ENCODE data around the gene ITGAL.

The ITGAL gene

GRCh38 chr16:30525844-30526136, 53.2 kb downstream of the ITGAL start:
- Histone ChIP-seq H3K9ac (ENCODE audit: insufficient read length) (peak overlapping the region; percentile 51), H3K36me3 (ENCODE audit: insufficient read depth, low read length) (no peaks in the 10 kb centered on the region), H3K27ac (no peak overlapping the region), H3K4me3 (peak overlapping the region; percentile 95), H3K9me3 (ENCODE audit: low read depth, low read length) (no peaks in the 10 kb centered on the region)
- DNase-seq (ENCODE audit: low read depth, low spot score): no peak
- no peak for TF ChIP-seq FOXP2 (optimal IDR thresholded peaks at IDR 0.05; ENCODE audit: control extremely low read depth, extremely low read length, insufficient read depth)
- TF ChIP-seq EZH2 (IDR thresholded peaks at IDR 0.05): no peak
- no peak for TF ChIP-seq POLR2AphosphoS5 (IDR thresholded peaks at IDR 0.05; ENCODE audit: borderline replicate concordance, low read depth, low read length)

- no peaks in the 10 kb centered on the region; the same call in 1 of the 2 replicates for H3K36me3 ChIP-seq (ENCODE audit: insufficient read depth, low read length)
- no peak for DNase-seq (ENCODE audit: low read depth, low spot score)
- peak within 1 kb of the TSS; percentile 88 for H3K27ac ChIP-seq
- TF ChIP-seq EZH2 (IDR thresholded peaks at IDR 0.05): no peak
- no peak for TF ChIP-seq FOXP2 (optimal IDR thresholded peaks at IDR 0.05; ENCODE audit: control extremely low read depth, extremely low read length, insufficient read depth)
- no peak for TF ChIP-seq POLR2AphosphoS5 (IDR thresholded peaks at IDR 0.05; ENCODE audit: borderline replicate concordance, low read depth, low read length)
- H3K4me3 ChIP-seq: peak within 1 kb of the TSS; percentile 95
- no peaks in the 10 kb centered on the region for H3K9me3 ChIP-seq (ENCODE audit: low read depth, low read length)
- peak within 1 kb of the TSS; percentile 91 for H3K9ac ChIP-seq (ENCODE audit: insufficient read length)
These were observed 53.7 kb downstream of the ITGAL start, which contains the start of gene ZNF768 for GRCh38 chr16:30526137-30526822. TSS of gene ZNF768 (minus strand) at chr16:30526566. CDS start at chr16:30526413, 153 bp downstream.

- peak overlapping the region; percentile 95 for H3K4me3 ChIP-seq
- H3K27ac ChIP-seq: peak overlapping the region; percentile 88
- TF ChIP-seq POLR2AphosphoS5 (IDR thresholded peaks at IDR 0.05; ENCODE audit: borderline replicate concordance, low read depth, low read length) (peak; percentile 83), EZH2 (IDR thresholded peaks at IDR 0.05) (no peak)
- H3K9me3 ChIP-seq (ENCODE audit: low read depth, low read length): no peaks in the 10 kb centered on the region
- DNase-seq (ENCODE audit: low read depth, low spot score): no peak
- H3K36me3 ChIP-seq (ENCODE audit: insufficient read depth, low read length): no peaks in the 10 kb centered on the region; the same call in 1 of the 2 replicates
- peak overlapping the region; percentile 91 for H3K9ac ChIP-seq (ENCODE audit: insufficient read length)
These were observed 54.5 kb downstream of the ITGAL start for GRCh38 chr16:30526823-30527634.

GRCh38 chr16:30527635-30528178, 55.2 kb downstream of the ITGAL start:
- H3K27ac ChIP-seq: peak overlapping the region; percentile 74
- no peak for DNase-seq (ENCODE audit: low read depth, low spot score)
- H3K36me3 ChIP-seq (ENCODE audit: insufficient read depth, low read length): peaks cover 6% of the 10 kb centered on the region; the same call in 1 of the 2 replicates
- TF ChIP-seq FOXP2 (optimal IDR thresholded peaks at IDR 0.05; ENCODE audit: control extremely low read depth, extremely low read length, insufficient read depth): no peak
- TF ChIP-seq POLR2AphosphoS5 (IDR thresholded peaks at IDR 0.05; ENCODE audit: borderline replicate concordance, low read depth, low read length): no peak
- TF ChIP-seq EZH2 (IDR thresholded peaks at IDR 0.05): no peak
- H3K9me3 ChIP-seq (ENCODE audit: low read depth, low read length): no peaks in the 10 kb centered on the region
- H3K9ac ChIP-seq (ENCODE audit: insufficient read length): peak overlapping the region; percentile 58
- peak overlapping the region; percentile 95 for H3K4me3 ChIP-seq

- Histone ChIP-seq H3K9ac (ENCODE audit: insufficient read length) (no peak overlapping the region), H3K27ac (no peak overlapping the region)
These were observed 56.4 kb downstream of the ITGAL start for GRCh38 chr16:30528799-30529457.

GRCh38 chr16:30530163-30531037, 57.9 kb downstream of the ITGAL start:
- TF ChIP-seq POLR2AphosphoS5 (IDR thresholded peaks at IDR 0.05; ENCODE audit: borderline replicate concordance, low read depth, low read length) (no peak), FOXP2 (optimal IDR thresholded peaks at IDR 0.05; ENCODE audit: control extremely low read depth, extremely low read length, insufficient read depth) (no peak), EZH2 (IDR thresholded peaks at IDR 0.05) (no peak)
- no peak for DNase-seq (ENCODE audit: low read depth, low spot score)
- Histone ChIP-seq H3K9me3 (ENCODE audit: low read depth, low read length) (no peaks in the 10 kb centered on the region), H3K27ac (no peak overlapping the region; the same call in 1 of the 2 replicates), H3K9ac (ENCODE audit: insufficient read length) (no peak overlapping the region), H3K4me3 (no peak overlapping the region), H3K36me3 (ENCODE audit: insufficient read depth, low read length) (peaks cover 6% of the 10 kb centered on the region; the same call in 1 of the 2 replicates)

More at GRCh38 chr16:30528799-30529457, 56.4 kb downstream of the ITGAL start:
- no peak for DNase-seq (ENCODE audit: low read depth, low spot score)
- H3K36me3 ChIP-seq (ENCODE audit: insufficient read depth, low read length): peaks cover 6% of the 10 kb centered on the region; the same call in 1 of the 2 replicates
- no peaks in the 10 kb centered on the region for H3K9me3 ChIP-seq (ENCODE audit: low read depth, low read length)
- H3K4me3 ChIP-seq: no peak overlapping the region
- TF ChIP-seq FOXP2 (optimal IDR thresholded peaks at IDR 0.05; ENCODE audit: control extremely low read depth, extremely low read length, insufficient read depth) (no peak), POLR2AphosphoS5 (IDR thresholded peaks at IDR 0.05; ENCODE audit: borderline replicate concordance, low read depth, low read length) (no peak), EZH2 (IDR thresholded peaks at IDR 0.05) (no peak)
